NCI-H1417 treated with DMSO at 0.1 percent for 48 hours (cell line): ENCODE results near the gene EPS8L1.

ENCODE experiments used
- DNase-seq: peaks from one replicate; lab custom pipeline; 2025; lab: John Stamatoyannopoulos, UW

EPS8L1 gene

DNA sequence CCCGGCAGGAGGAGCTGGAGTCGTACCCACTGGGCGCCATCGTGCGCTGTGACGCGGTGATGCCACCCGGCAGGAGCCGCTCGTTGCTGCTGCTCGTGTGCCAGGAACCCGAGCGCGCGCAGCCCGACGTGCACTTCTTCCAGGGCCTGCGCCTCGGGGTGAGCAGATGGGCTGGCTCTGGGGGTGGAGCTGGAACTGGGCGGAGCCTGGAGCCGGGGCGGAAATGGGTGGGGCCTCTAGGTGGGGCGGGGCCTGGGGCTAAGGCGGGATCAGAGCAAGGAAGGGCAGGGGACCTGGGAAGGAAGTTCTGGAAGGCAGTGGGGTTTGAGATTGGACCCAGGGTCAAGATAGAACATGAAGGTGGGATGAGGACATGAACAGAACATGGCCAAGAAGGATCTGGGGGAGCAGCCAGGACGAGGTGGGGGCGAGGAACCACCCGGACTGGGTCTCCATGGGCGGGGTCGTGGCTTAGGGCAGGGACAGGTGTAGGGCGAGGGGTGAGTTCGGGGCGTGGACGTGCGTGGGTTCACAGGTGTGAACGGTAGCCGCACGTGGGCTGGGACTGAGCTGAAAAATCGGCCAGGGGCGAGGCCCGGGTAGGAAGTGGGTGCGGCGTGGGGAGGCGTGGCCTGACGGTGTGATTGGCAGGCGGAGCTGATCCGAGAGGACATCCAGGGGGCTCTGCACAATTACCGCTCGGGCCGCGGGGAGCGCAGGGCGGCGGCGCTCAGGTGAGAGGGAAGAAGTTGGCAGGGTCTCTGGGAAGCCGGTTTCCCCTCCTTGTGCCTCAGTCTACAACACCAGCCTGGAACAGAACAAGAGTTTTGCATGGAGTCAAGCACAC lies 4.7 kb downstream of the EPS8L1 start:
- peak; percentile 25 for DNase-seq

DNA sequence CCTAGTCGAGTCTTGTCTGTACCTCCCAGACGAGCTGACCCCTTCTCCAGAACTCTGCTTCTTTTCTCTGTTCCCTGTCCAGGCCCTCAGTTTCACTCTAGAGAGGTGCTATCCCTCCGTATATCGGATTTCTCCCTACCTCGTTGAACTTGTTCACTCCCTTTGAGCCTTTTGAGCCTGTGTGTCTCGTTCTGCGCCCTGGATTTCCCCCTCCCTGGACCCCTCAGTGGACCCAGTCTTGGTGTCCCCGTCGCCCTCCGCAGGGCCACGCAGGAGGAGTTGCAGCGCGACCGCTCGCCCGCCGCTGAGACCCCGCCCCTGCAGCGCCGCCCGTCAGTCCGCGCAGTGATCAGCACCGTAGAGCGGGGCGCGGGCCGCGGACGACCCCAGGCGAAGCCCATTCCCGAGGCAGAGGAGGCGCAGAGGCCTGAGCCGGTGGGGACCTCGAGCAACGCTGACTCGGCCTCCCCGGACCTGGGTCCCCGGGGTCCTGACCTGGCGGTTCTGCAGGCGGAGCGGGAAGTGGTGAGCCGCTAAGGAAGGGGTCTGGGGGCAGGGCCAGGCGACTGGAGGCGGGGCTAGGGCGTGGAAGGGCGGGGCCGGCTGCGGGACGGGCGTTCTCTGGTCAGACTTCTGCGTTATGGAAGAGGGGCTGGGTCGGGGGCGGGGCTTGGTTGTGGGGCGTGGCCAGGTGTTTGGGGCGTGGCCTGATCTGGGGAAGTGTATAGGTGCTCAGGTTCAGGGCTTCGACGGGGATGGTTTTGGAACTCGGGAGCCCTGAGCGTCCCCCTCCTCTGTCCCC lies 5.5 kb downstream of the EPS8L1 start:
- DNase-seq: no peak

DNA sequence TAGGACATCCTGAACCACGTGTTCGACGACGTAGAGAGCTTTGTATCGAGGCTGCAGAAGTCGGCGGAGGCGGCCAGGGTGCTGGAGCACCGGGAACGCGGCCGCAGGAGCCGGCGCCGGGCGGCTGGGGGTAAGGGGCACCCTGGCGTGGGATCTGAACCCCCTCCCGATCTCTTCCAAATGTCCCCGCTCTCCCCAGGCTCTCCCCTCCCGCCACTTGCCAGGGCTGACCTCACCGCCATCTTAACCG lies 6.0 kb downstream of the EPS8L1 start:
- no peak for DNase-seq

DNA sequence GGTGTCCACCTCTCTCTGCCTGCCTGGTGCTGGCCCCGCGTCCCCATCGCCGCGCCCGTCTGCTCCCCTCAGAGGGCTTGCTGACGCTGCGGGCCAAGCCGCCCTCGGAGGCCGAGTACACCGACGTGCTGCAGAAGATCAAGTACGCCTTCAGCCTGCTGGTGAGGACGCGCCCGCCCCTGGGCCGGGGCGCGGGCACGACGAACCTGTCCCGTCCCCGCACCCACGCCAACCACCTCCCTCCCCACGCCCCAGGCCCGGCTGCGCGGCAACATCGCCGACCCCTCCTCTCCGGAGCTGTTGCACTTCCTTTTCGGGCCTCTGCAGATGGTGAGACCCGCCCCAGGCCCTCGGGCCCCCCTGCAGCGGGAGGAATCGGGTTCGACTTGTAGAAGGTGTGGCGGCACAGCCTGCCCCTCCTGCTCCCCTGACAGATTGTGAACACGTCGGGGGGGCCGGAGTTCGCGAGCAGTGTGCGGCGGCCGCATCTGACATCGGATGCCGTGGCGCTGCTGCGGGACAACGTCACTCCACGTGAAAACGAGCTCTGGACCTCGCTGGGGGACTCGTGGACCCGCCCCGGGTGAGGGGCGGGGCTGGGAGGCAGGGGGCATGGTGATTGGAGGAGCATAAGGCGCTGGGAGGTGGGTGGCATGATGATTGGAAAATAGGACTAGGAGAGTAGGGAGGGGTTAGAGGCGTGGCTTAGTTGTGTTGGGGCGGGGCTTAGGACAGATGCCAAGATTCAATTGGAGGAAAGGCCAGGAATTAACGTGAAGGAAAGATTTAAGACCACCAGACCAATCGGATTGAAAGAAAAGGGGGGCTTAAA lies 6.6 kb downstream of the EPS8L1 start:
- DNase-seq: no peak

DNA sequence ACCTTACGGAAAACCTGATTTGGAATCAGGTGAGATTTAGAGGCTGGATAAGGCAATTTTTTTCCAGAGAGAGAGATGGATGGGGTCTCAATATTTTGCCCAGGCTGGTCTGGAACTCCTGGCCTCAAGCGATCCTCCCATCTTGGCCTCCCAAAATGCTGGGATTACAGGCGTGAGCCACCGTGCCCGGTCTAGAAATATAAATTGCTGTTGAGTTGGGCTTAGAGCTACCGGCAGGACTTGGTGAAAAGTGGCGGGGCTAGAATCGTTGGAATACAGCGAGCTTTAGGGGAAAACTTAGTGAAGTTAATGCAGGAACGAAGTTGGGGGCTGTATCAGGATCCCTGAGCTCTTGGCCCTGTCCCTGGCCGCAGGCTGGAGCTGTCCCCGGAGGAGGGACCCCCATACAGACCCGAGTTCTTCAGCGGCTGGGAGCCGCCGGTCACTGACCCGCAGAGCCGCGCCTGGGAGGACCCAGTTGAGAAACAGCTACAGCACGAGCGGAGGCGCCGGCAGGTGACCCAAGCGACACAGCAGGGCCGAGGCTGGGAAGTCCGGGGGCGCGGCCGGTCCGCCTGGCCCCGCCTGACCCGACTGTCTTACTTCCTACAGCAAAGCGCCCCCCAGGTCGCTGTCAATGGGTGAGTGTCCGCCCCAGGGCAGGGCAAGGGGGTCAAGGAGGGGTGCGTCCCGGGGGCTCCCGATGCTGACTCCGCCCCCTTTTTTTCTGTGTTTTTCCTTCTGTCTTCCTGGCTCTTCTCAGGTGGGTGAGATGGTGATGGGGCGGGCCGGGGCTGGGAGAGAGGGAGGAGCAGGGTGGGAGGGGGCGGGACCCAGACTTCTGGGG lies 7.6 kb downstream of the EPS8L1 start:
- no peak for DNase-seq

DNA sequence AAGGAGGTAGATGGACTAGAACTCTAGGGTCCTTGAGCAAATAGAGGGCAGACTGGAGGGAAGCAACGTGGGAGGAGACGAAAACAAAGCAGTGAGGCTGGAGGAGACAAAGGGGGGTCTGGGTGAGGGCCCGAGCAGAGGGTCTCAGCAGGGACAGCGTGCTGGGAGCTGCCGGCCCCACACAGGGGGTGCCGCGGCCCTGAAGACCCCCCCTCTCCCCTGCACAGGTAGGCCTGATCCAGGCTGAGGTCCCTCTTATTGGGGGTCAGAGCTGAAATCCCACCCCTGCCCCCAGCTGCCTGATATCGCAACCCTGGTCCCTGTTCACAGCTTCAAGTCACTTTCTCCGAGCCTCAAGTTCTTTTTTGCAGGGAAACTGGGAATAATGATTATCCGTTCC lies 8.7 kb downstream of the EPS8L1 start:
- no peak for DNase-seq

DNA sequence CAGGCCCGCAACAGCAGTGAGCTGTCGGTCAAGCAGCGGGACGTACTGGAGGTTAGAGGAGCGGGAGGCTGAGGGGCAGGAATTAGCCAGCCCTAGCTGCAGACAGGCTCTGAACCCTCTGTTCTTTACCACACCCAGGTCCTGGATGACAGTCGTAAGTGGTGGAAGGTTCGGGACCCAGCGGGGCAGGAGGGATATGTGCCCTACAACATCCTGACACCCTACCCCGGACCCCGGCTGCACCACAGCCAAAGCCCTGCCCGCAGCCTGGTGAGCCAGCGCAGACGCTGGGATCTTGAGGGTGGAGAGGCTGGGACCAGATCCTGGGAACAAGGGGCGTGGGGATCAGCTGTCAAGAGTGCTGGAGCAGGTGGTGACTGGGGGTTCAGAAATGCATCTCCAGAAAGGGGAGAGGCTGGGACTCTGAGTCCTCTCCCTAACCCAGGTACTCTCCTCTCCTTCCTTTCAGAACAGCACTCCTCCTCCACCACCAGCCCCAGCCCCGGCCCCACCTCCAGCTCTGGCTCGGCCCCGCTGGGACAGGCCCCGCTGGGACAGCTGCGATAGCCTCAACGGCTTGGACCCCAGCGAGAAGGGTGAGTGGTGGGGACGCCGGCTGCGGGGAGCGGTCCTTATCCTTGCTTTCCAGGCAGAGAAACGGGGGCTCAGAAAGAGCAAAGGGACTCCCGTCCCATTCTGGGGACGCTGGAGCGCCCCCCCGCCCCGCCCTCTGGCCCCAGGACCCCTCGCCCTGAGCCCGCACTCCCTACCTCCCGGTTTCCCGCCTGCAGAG lies 10.4 kb downstream of the EPS8L1 start:
- DNase-seq: no peak

DNA sequence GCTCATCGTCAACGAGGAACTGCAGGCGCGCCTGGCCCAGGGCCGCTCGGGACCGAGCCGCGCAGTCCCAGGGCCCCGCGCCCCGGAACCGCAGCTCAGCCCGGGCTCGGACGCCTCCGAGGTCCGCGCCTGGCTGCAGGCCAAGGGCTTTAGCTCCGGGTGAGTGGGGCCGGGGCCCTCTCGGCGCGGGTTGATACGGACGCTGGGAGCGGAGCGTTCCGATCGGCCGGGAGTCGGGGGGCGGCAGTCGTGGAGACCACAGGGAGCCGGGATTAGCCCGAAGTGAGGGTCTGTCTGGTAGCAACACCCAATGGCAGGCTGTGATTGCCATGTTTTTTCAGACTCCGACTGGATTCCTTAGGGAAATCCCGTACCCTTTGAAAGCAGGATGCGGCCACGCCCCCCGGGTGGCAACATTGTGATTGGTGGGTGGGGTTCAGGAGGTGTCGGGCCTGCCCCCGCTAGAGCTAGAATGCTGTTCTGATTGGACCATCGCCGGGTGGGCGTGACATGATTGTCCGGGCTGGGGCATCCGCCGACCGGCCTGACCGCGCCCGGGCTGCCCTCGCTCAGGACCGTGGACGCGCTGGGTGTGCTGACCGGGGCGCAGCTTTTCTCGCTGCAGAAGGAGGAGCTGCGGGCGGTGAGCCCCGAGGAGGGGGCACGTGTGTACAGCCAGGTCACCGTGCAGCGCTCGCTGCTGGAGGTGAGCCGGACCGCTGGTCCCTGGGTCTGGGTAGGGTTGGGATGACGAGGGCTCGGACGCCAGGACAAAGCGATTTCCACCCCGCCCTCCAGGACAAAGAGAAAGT lies 11.3 kb downstream of the EPS8L1 start:
- no peak for DNase-seq

DNA sequence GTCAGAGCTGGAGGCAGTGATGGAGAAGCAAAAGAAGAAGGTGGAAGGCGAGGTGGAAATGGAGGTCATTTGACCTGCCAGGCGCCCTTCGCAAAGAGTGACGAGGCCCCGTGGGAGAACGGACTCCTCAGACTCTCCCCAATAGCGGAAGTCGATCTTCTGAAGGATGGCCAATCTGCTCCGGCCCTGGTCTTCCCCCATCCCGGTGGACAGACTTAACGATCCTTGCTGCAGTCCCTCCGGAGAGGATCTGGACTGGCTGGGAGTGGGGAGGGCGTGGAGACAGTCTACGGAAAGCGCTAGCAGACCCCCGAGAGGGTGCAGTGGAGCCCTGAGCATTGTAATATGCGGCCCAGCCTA lies 11.9 kb downstream of the EPS8L1 start:
- no peak for DNase-seq

DNA sequence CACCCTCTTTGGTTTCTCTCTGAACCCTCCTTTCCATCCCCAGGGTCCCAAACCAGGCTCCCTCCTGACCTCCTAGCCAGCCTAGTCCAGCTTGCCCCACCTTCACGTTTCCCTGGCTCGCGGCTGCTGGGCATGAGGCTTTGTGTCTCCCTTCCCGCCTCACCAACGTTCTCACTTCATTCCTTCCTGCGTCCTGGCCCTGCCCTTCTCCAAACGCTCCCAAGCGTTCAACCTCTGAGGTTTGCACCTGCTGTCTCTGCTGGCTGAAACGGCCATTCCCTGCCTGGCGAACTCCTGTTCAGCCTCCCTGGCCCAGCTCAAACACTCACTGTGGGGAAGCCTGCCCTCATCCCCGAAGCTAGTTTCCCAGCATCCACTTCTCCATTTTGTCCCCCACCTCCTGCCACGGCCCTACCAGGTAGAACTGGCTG lies 12.4 kb downstream of the EPS8L1 start:
- DNase-seq: no peak

DNA sequence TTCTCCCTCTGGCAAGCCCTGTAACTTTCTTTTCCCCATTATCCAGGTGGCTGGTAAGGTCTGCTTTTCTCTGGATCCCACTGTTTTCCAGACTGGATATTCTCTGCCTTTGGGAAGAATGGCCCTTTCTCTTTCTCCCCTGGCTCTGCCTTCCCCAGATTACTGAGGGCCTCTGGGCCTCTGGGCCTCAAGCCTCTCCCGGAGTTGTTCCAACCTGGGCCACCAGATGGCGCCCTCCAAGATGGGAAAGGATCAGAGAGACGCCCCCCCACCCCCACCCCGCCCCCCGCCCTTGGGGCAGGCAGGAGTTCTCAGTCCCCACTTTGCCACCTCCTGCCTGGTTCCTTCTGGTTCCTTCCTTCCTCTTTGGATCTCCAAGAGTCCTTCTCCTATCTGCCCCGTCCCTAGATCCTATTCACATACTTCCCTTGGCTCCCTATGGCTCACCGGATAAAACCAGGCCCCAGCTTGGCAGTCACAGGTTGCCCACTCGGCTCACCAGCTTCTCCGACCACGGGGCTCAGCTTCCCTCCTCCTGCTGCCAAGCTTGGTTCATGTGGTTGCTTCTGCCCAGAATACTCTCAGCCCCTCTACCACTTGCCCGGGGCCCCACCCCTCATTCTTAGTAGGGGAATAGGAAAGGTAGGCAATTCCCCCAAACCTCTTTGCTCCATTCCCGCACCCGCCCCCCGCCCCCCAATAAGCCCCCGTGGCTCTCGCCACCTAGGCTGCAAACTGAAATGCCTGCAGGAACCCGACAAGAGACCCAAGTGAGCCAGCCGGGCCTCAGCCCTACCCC lies 13.1 kb downstream of the EPS8L1 start:
- no peak for DNase-seq

DNA sequence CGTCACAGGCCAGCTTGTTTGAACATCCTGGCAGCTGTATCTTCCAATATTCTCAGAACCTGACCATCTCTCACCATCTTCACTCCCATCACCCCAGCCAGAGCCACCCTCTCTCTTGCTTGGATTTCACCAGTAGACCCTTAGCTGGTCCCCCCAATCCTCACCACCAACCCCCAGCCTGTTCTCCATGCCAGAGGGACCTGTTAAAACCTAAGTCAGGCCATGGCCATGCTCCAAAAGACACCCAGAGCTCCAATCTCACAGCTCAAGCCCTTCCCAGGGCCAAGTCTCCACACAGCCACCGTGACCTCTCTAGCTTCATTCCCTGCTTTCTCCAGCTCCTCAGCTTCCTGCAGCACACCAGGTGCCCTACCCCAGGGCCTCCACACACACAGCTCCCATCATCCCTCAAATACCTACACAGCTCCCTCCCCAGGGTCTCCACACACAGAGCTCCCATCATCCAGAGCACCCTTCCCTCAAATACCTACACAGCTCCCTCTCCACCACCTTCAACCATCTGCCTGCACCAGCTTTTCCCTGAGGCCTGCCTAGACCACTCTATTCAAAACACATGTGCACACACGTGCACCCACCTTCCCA lies 13.8 kb downstream of the EPS8L1 start:
- no peak for DNase-seq

DNA sequence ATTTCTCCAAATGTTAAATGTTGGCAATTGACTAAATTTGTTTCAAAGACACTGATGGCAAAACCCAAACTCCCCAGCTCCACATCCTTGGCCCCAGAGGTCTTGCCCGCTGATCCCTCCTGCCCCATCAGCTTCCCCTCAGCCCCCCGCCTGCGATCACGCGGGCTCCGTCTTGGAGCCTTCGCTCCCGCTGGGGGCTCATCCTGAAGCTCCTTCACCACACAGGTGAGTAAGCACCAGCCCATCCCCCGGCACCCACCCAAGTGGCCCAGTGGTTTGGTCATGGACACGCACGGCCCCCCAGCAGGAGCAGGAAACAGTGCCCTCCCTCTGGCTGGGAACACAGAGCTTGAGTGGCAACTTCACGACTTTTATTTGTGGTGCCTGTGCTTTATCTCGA lies 14.9 kb downstream of the EPS8L1 start:
- DNase-seq: no peak

DNA sequence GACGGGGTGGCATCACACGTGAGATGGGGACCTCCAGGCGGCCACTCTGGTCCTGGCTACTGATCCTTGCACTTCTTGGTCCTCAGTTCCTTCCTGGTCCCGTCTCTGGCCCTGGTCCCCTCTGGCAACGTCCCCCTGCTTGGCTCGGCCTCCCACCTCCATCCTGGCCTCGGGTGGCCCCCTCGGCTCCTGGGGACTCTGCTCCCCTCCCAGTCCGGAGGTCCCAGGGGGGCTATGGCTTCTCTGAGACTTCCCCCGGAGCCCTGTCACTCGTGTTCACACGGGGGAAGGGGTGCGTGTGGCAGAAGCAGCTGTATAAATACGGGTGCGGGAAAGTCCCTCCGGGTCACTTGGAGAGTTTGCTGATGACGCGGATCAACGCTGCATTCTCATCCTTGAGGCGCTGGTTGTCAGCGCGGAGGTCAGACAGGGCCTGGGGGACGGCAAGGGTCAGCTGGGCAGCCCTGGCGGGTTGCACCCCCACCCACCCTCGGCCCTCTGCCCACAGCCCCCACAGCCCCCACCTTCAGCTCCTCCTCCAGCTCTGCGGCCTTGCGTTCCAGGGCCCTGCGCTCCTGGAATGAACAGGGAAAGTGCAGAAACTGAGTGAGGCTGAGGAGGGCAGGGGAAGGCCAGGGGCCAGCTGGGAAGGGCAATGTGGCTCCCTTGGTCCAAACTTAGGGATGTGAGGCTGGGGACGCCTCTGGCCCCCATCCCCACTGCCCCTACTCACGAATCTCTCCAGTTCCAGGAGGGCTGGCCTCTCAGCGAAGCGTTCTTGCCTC lies 15.6 kb downstream of the EPS8L1 start:
- no peak for DNase-seq

DNA sequence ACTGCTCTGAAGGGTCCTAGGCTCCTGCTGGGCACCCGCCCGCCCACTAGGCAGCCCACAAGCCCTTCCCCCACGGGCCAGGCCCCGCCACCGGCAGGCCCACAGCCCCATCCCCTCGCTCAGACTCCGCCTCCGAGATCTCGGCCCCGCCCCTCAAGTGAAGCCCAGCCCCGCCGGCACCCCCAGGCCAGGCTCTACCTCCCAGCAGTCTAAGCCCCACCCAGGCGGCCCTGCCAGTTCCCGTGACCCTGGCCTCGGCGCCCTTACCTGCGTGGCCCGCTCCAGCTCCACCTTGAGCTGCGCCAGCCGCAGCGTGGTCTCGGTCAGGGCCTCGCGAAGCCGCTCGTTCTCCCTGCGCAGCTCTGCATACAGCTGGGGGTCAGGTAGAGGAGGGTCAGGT lies 16.3 kb downstream of the EPS8L1 start:
- no peak for DNase-seq

DNA sequence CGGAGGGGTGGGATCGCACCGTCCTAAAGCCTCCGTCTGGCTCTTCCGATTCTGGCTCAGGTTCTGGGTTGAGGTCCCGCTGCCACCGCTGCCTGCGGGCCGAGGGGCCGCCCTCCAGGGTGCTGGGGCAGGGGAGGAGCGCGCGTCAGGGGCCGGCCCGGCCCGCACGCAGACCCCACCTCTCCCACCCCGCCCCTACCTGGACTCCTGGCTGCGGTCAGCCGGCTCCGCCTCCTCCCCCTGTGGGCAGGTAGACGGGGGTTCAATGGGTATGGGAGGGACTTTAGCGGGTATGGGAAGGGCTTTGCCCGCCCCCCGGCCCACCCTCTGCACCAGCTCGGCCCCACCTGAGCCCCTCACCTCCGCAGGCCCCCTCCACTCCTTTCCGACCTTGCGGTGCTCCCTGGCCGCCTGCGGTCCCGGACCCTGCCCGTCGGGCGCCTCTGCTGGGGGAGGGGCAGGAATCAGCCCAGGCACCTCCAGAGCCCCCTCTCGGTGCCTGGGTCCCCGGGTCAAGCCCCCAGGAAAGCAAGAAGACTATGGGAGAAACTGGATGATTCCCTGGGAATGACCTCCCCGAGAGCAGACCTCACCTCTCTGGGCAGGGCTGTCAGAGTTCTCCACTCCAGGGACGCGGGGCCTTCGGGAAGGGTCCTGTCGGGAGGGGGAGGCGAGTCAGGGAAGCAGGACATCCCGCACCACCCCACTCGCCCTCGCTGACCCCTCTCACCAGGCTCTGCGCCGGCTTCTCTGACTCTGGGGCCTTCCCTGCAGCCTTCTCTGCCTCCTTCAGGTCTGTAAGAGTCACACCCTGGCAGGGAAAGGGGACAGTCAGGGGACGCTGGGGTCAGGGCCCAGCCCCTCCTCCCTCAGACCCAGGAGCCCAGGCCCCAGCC lies 17.0 kb downstream of the EPS8L1 start:
- no peak for DNase-seq
